Fibroblast of skin of left biceps (primary cell): ENCODE data around the gene PTPMT1.
"Not testable (repeated sequence)": the region's sequence is repeated elsewhere in the genome, so short reads cannot be mapped to it uniquely, and the experiment has no call there.

Experiments used
- DNase-seq, 2 experiments: peaks; one replicate each; pipeline ENCODE4 v3.0.0-alpha.2; 2013; ENCODE audit warnings: low read depth in 2 of 2

The PTPMT1 gene

GRCh38 chr11:47546274-47546673, 19.1 kb upstream of the PTPMT1 start:
- not testable (repeated sequence) for DNase-seq

GRCh38 chr11:47550288-47551047, 14.9 kb upstream of the PTPMT1 start:
- DNase-seq = no peak

DNA sequence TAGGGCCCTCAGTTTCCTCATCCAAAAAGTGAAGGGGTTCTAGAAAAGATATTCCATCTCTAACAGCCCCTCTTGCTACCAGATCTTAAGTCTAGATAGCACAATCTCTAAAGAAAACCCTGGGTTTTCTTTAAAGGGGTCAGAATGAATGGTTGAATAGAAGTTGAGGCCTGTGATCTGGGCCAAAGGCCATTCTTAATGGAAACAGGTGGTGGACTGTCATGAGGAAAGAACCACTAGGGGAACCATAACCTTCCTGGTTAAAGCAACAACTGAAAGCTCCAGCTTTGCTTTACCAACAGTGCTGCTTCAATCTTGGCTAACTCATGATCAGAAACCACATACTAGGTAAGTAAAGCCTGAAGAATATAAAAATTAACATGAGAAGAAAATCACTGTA, 14.3 kb upstream of the PTPMT1 start:
- DNase-seq = no peak

DNA sequence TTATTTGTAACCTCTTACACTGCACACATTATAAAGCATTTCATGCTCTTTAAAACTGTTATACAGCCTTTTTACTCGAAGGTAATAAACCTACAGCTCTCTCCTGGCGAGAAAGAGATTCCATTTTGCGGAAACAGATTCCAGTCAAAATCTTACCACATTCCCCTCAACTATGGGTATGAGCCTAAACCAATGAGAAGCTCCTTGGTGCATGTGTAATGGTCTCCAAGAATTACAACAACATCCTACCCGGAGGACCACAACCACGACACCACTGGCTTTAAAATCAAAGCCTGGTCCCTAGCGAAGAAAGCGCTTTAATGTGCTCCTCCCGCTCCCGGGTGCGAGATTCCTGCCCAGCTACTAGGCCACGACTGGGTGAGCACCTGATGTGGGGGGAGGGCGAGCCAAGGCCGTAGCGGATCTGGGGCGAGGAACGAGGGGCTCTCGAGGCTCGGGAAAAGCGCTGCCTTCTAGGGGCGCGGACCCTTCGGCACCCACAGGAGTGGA, 13.3 kb upstream of the PTPMT1 start:
- no peak for DNase-seq

GRCh38 chr11:47552566-47553405, 12.6 kb upstream of the PTPMT1 start, which contains the start of gene CELF1:
Gene CELF1, minus strand, starts transcription at chr11:47553132. Its CDS starts 53,609 bp downstream, at chr11:47499523.
- peak; percentile 65 to 71 for DNase-seq

DNA sequence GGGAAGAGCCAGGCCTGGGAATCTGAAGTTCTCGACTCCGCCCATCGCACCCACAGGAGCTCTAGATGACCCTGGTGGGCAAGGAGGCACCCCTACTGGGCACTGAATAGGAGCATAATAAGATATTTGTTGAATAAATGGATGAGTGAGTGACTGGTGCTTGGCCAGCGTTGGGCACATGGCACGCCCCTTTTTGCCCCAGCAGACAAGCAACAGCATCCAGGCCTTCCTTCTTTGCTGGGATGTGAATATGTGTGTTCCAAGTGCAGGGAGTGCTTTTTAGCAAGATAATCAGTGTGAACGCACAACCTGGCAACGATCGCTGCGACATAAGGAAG, 12.0 kb upstream of the PTPMT1 start:
- DNase-seq = no peak

- DNase-seq = not testable (repeated sequence)
These were observed 8.4 kb upstream of the PTPMT1 start for GRCh38 chr11:47557004-47557403.

DNA sequence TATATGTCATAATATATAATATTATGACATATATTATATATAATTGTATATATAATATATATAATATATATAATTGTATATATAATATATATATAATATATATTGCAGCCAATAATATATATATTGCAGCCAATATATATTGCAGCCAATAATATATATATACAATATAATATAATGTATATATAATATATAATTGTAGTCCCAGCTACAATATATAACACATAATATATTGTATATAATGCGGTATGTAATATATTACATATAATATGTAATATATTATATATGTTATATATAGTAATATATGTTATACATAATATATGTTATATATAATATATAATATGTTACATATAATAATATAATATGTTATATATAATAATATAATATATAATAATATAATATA, 6.7 kb upstream of the PTPMT1 start:
- DNase-seq = no peak

DNA sequence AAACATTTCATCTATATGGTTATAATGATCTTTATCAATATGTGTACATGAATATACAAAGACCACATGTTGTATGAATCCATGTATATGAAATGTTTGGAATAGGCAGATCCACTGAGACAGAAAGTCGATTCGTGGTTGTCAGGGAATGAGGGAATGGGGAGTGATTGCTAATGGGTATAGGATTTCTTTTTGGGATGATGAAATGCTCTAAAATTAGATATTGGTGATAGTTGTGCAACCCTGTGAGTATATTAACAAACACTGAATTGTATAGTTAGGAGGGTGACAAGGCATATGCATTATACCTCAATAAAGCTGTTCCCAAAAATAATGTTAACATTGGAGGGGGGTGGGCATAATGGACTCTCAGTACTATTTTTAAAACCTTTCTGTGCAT, 5.0 kb upstream of the PTPMT1 start:
- DNase-seq = peak in 1 of 2 experiments; percentile 32

DNA sequence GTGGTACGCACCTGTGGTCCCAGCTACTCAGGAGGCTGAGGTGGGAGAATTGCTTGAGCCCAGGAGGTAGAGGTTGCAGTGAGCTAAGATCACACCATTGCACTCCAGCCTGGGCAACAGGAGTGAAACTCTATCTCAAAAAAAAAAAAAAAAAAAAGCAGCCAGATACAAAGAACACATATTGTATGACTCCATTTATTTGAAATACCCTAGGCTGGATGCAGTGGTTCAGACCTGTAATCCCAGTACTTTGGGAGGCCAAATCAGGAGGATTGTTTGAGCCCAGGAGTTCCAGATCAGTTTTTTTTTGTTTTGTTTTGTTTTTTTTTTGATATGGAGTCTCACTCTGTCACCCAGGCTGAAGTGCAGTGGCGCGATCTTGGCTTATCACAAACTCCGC, 3.0 kb upstream of the PTPMT1 start:
- DNase-seq = not testable (repeated sequence)

GRCh38 chr11:47564366-47564765, 1.0 kb upstream of the PTPMT1 start:
- DNase-seq = not testable (repeated sequence)

DNA sequence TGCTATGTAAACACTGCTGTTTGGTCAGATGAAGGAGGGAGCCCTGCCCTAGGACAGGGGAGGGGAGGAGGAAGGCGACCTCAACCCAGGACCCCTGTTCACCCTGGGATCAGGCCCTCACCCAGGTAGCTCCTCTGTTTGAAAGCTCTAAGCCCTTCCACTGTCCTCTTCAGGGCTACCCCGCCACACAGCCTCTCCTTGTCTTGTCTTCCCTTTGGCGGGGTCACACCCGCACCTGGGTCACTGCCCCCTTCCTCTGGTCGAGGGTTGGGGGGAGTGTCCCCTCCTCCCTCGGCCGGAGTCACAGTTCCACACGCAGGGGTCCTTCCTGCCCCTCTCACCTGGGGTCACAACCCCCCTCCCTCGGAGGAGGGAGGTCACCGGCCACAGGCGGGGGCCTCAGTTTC, 463 bp upstream of the PTPMT1 start:
- no peak for DNase-seq

GRCh38 chr11:47566149-47566698, 825 bp downstream of the PTPMT1 start:
- no peak for DNase-seq

DNA sequence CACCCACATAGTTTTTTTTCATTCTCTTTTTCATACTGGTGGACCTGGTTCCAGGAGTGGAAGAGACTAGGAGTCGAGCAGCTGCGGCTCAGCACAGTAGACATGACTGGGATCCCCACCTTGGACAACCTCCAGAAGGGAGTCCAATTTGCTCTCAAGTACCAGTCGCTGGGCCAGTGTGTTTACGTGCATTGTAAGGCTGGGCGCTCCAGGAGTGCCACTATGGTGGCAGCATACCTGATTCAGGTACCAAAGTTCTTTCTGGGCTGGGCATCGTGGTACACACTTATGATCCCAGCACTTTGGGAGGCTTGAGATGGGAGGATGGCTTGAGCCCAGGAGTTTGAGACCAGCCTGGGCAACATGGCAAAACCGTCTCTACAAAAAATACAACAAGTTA, 4.2 kb downstream of the PTPMT1 start:
- no peak for DNase-seq

- DNase-seq = no peak
These were observed 5.4 kb downstream of the PTPMT1 start for GRCh38 chr11:47570651-47571356.

DNA sequence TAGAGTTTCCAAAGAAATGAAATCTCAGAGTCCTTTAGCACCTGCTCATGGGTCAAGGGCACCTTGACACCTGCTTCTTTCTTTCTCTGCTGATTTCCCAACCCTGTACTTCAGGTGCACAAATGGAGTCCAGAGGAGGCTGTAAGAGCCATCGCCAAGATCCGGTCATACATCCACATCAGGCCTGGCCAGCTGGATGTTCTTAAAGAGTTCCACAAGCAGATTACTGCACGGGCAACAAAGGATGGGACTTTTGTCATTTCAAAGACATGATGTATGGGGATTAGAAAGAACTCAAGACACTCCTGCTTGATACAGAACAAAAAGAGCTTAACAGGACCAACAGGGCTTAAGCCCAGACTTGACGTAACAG, 5.9 kb downstream of the PTPMT1 start:
- no peak for DNase-seq

DNA sequence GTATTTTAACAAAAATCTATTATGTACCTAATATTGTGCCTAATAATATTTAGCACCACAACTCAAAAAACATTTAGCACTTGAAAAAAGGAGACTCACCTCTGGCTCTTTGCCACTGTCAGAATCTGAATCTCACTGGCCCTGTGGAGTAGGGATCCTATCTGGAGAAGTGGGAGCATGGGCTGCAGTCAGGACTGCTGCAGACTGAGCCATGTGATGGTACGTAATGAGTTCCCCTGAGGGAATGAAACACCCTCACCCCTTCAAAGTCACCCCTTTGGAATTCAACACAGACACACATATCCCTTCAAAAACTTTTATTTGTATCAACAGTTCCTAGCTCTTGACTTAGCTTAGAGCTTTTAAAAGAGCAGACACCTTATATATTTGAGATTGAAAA, 6.5 kb downstream of the PTPMT1 start:
- DNase-seq = no peak

GRCh38 chr11:47572715-47573255, 7.4 kb downstream of the PTPMT1 start:
- no peak for DNase-seq

DNA sequence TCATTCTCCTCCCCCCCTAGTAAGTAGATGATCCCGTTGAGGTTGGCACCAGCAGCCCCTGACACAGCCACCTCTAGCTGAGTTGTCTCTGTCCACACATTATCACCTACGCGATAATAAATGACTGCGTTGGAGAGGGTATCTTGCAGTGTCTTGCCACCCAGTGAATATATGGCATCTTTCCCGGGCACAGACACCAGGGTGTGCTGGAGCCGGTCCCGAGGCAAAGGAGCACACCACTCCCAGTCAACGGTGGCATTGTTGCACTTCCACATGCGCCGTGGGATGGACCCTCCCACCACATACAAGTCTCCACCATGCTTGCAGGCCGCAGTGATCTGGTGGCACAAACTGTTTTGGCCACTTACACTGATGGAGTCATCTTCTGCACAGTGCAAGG, 7.9 kb downstream of the PTPMT1 start:
- DNase-seq = no peak

GRCh38 chr11:47577460-47578041, 12.2 kb downstream of the PTPMT1 start:
- DNase-seq = no peak
